ENCODE measurements around the gene KLRK1.
A peak's percentile ranks its signal among the peaks of the same experiment; 100 is the strongest.
"Not testable (repeated sequence)": the region's sequence is repeated elsewhere in the genome, so short reads cannot be mapped to it uniquely, and the experiment has no call there.

The KLRK1 gene

GRCh38 chr12:10361622-10362021 lies 28.2 kb downstream of the KLRK1 start:
- peak; percentile 69 for DNase-seq

DNA sequence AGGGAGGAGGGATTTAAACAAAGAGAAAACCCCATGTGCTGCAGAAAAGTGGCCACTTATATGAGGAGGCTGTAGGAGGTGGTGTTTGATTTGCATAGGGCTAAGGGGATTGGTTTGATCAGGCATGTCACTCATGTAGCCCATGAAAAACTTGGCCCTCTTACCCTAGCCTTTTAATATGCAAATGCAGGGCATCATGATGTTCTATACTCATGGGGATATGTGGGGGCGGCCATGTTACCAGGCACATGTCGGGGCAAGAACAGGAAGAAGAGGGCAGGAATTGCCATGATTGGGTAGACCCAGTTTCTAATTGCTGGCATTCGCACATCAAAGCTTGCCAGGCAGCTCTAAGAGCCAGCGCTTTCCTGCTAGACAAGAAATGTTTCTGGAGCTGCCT lies 28.8 kb downstream of the KLRK1 start:
- peak; percentile 90 for DNase-seq

DNA sequence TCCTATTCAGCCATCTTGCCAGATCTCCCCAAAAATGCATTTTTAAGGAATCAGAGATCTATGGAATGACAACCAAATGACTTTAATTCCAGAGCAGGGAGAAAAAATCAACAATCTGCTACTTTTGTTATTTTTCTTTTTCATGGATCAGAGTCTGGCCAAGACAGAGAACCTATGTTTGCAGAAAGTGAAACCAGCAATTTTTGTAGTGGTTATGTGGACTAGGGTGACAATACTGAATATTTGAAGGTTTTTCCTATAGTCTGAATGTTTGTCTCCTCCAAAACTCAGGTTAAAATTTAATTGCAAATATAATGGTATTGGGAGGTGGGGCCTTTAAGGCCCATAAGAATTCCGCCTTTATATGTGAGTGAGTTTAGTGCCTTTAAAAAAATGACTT lies 30.9 kb downstream of the KLRK1 start:
- no peak for DNase-seq

DNA sequence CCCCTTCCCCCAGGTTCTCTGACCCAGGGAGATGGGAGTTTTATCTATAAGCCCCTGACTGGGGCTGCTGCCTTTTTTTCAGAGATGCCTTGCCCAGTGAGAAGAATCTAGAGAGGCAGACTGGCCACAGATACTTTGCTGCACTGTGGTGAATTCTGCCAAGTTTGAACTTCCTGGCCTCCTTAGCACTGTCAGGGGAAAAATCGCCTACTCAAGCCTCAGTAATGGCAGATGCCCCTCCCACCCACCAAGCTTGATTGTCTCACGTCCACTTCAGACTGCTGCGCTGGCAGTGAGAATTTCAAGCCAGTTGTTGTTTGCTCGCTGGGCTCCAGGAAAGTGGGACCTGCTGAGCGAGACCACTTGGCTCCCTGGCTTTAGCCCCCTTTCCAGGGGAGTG lies 31.7 kb downstream of the KLRK1 start:
- no peak for DNase-seq

- DNase-seq, result no peak
Observed at GRCh38 chr12:10354502-10354901, 35.3 kb downstream of the KLRK1 start.

GRCh38 chr12:10354071-10354470 lies 35.8 kb downstream of the KLRK1 start:
- no peak for DNase-seq

- not testable (repeated sequence) for DNase-seq
Observed at GRCh38 chr12:10351457-10351856, 38.4 kb downstream of the KLRK1 start.

- DNase-seq, result no peak
Observed at GRCh38 chr12:10341892-10342509, 47.8 kb downstream of the KLRK1 start.

- DNase-seq, result not testable (repeated sequence)
Observed at GRCh38 chr12:10340946-10341345, 48.9 kb downstream of the KLRK1 start.

GRCh38 chr12:10339053-10339840 lies 50.6 kb downstream of the KLRK1 start:
- no peak for DNase-seq

- DNase-seq, result not testable (repeated sequence)
Observed at GRCh38 chr12:10338470-10338869, 51.4 kb downstream of the KLRK1 start.

GRCh38 chr12:10336196-10336595 lies 53.6 kb downstream of the KLRK1 start:
- DNase-seq, result not testable (repeated sequence)

GRCh38 chr12:10331642-10332239 lies 58.1 kb downstream of the KLRK1 start:
- peak; percentile 45 for DNase-seq

GRCh38 chr12:10328691-10329090 lies 61.1 kb downstream of the KLRK1 start:
- not testable (repeated sequence) for DNase-seq
